Upper lobe of right lung (tissue), 1 donor: ENCODE measurements around the gene PCYT2. TPM values are rescaled to one million over a fixed set of nuclear protein-coding genes. Genes with fewer than 3 reads are reported as not detected.

Experiments
- ATAC-seq: fragments of 200-7000 bp; cut with Tn5 transposase; one replicate; pipeline ENCODE4 v1.9.1; 2020; ENCODE audit warnings: mild to moderate bottlenecking, moderate library complexity
- DNase-seq: peaks from one replicate; pipeline ENCODE4 v3.0.0-alpha.2; 2020
- H3K27ac ChIP-seq: fragments of 200-600 bp; one replicate; pipeline ENCODE4 v1.8.0; 2022
- H3K27me3 ChIP-seq: fragments of 200-600 bp; one replicate; pipeline ENCODE4 v1.8.0; 2022; ENCODE audit warnings: mild to moderate bottlenecking
- H3K36me3 ChIP-seq: fragments of 200-600 bp; one replicate; pipeline ENCODE4 v1.8.0; 2022
- H3K4me1 ChIP-seq: fragments of 200-600 bp; one replicate; pipeline ENCODE4 v1.8.0; 2022
- H3K4me3 ChIP-seq: fragments of 200-600 bp; one replicate; pipeline ENCODE4 v1.8.0; 2022; ENCODE audit warnings: mild to moderate bottlenecking
- H3K9me3 ChIP-seq: fragments of 200-600 bp; one replicate; pipeline ENCODE4 v1.8.0; 2022
- intact Hi-C: fragments of 100-400 bp; cut with DNase I; formaldehyde crosslinking; loops from one replicate; pipeline ENCODE4 v1.11.0; 2022
- total RNA-seq: library from RNA; stranded (reverse); fragmentation: NEBNext Ultra II Directional; extraction: Animal tissue kit (Norgen Biotek cat#: 25700); gene quantifications from one replicate; pipeline ENCODE4 v1.2.1, GENCODE V29; 2021
- TF ChIP-seq, protein P1 (sequence below): fragments of 200-600 bp; IDR thresholded peaks from one replicate; pipeline ENCODE4 v1.8.0; 2022; ENCODE audit warnings: antibody characterized with exemption
- donor health status: DM: no; HTN: yes; CAD: no; lungs with severe emphysema.

The PCYT2 gene
- total RNA-seq, 1 donor from 2014 or later, result 46.1 TPM

DNA sequence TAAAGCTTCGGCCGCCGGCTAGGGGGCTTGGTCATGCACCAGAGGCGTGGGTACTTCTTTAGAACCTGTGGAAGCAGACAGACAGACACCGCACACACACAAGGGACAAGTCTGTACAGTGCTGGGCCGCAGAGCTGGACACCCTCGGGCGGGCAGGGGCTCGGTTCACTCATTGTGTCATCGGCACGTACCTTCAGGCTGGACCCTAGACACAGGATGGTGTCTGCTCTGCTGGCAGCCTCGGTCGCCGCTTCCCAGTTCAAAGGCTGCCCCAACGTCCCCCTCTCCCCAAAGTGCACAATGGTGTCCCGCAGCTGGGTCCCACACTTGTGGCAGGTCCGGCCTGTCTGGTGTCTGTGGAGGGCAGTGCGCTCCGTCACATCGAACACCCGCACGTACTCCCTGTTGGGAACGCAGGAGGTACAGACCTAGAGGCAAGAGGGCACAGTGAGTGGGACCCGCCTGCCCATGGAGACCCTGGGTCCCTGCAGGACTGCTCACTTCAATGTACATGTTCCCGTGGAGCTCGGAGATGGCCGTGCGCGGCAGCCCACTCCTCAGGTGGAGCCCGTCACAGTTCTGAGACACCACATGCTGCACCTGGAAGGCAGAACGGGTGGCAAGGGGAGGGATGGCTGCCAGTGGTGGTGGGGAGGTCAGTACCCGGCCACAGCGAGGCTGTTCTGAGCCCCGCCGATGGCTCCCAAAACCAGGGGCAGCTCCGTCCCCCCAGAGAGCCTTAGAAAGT, 3.1 kb upstream of the PCYT2 start:
- H3K4me1 ChIP-seq, result peaks cover 29% of the 10 kb centered on the region
- H3K36me3 ChIP-seq, result peaks cover 37% of the 10 kb centered on the region
- no peak for DNase-seq
- intact Hi-C loops, result no loop called here
- H3K9me3 ChIP-seq, result no peaks in the 10 kb centered on the region
- ATAC-seq, result no peak
- H3K27ac ChIP-seq, result no peak overlapping the region
- H3K27me3 ChIP-seq, result no peaks in the 10 kb centered on the region
- H3K4me3 ChIP-seq, result no peak overlapping the region
- TF ChIP-seq, protein P1, sequence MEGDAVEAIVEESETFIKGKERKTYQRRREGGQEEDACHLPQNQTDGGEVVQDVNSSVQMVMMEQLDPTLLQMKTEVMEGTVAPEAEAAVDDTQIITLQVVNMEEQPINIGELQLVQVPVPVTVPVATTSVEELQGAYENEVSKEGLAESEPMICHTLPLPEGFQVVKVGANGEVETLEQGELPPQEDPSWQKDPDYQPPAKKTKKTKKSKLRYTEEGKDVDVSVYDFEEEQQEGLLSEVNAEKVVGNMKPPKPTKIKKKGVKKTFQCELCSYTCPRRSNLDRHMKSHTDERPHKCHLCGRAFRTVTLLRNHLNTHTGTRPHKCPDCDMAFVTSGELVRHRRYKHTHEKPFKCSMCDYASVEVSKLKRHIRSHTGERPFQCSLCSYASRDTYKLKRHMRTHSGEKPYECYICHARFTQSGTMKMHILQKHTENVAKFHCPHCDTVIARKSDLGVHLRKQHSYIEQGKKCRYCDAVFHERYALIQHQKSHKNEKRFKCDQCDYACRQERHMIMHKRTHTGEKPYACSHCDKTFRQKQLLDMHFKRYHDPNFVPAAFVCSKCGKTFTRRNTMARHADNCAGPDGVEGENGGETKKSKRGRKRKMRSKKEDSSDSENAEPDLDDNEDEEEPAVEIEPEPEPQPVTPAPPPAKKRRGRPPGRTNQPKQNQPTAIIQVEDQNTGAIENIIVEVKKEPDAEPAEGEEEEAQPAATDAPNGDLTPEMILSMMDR, result no peak

DNA sequence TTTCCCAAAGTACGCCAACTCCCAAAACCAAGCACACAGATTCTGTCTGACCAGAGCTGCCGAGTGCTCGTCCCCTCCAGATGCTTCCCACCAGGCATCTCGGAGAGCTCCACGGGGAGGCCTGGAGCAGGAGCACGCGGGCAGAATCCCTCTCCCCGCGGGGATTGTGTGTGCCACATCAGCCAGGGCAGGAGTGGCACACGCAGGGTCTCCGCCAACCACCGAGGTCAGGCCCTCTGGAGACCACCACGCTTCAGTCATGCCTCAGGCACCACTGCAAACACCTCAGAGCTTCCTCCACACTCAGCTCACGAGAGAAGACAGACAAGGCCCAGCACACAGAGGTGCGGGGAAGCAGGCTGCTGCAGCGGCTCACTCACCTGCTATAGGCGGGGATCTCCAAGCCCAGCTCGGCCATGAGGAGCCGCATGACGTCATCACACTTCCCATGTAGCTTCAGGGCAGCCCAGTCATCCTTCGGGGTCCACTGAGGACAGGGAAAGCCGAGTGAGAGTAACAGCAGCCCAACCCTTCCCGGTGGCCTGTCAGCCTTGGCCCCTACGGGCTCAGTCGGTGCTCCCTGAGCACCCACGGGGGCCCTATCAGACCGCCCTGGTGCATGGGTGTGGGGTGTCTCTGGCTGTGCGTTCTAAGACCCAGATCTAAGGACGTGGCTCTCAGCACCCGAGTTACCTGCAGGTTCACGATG, 2.3 kb upstream of the PCYT2 start:
- no peak overlapping the region for H3K27ac ChIP-seq
- no peaks in the 10 kb centered on the region for H3K27me3 ChIP-seq
- ATAC-seq, result no peak
- DNase-seq, result no peak
- H3K4me1 ChIP-seq, result peaks cover 28% of the 10 kb centered on the region
- no peak overlapping the region for H3K4me3 ChIP-seq
- H3K9me3 ChIP-seq, result no peaks in the 10 kb centered on the region
- TF ChIP-seq, protein P1, result no peak
- H3K36me3 ChIP-seq, result peaks cover 37% of the 10 kb centered on the region
- intact Hi-C loops, result no loop called here

DNA sequence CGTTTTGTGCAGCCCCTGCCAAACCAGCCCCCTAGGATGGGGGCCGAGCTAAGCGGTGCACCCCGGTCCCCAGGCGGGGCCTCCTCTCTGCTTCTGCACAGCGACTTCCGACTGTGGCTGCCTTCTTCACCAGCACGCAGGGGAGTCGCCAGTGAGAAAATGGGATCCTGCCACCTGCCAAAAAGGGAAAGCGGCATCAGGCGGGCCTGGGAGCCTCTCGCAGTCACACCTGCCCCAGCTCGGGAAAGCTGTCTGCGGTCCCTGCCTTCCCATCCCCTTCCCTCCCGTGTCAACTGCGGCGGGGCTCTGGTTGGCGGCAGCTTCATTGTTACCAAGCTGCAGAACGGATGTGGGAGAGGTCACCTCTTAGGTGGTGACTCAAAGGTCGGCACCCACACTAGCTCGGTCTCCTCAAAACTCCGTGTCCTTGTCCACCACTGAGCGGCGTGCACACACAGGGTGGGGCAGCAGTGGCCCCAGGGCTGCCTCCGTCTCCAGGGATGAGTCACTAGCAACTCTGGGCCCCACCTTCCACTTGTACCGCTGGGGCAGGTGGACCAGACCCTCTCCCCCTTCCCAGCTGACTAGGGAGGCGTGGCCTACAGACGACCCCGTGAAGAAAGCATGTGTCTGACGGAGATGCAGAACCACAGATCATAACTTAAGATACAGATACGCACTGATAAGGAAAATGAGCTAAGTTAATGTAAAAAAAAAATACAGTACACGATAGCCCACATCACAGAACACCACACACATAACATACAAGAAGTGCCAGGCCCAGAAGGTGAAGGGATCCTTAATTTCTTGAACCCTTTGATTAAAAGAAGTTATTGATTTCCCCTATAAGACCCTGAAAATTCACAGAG, 1.5 kb upstream of the PCYT2 start:
- intact Hi-C loops, result no loop called here
- H3K9me3 ChIP-seq, result no peaks in the 10 kb centered on the region
- H3K27me3 ChIP-seq, result no peaks in the 10 kb centered on the region
- H3K27ac ChIP-seq, result no peak overlapping the region
- ATAC-seq (no peak), DNase-seq (no peak)
- TF ChIP-seq, protein P1, result no peak
- H3K36me3 ChIP-seq, result peaks cover 37% of the 10 kb centered on the region
- peaks cover 23% of the 10 kb centered on the region for H3K4me1 ChIP-seq
- H3K4me3 ChIP-seq, result no peak overlapping the region

DNA sequence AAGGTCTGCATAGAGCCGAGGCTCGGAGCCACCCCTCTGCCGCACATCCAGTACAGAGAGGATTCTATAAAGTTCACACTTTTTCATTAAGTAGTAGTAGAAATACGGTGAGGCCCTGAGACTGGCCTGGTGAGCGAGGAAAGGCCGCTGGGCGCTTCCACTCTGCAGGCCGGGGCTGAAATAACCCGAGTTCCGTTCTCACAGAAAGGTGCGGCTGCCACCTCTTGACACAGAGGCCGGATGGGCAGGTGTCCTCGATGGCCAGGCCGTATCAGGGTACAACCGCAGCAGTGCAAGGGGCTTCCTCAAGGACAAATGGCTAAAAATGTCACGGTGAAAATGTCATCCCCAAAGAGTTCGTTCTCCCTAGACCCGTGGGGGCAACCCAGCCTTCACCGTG, 770 bp upstream of the PCYT2 start:
- Histone ChIP-seq H3K36me3 (peaks cover 37% of the 10 kb centered on the region), H3K27ac (peak overlapping the region; percentile 55), H3K27me3 (no peaks in the 10 kb centered on the region), H3K4me1 (peaks cover 19% of the 10 kb centered on the region), H3K4me3 (peak overlapping the region; percentile 16), H3K9me3 (no peaks in the 10 kb centered on the region)
- no peak for ATAC-seq
- TF ChIP-seq, protein P1, result no peak
- DNase-seq, result no peak
- intact Hi-C loops, result no loop called here

DNA sequence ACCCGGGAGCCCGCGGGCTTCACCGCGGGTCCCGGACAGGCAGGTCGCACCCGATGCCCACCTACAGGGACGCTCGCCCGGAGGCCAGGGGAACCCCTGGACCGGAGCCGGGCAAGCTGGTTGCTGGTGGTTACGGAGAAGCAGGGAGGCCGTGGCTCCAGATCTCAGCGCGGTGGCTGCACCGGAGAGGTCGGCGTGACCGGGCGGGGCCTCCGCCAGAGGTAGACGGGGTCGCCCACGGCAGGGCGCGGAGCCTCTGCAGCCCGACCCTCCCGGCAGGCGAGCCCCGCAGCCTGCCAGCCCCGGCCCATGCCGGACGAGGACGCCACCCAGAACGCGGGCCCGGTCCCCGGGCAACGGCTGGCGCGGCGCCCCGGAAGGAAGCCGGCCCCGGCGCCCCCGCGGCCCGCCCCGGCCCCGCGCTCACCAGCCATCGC, 341 bp downstream of the PCYT2 start:
- no peaks in the 10 kb centered on the region for H3K27me3 ChIP-seq
- peaks cover 45% of the 10 kb centered on the region for H3K36me3 ChIP-seq

More for the DNA sequence above, 341 bp downstream of the PCYT2 start:
- DNase-seq (peak; percentile 76), ATAC-seq (no peak)
- Histone ChIP-seq H3K4me1 (peaks cover 13% of the 10 kb centered on the region), H3K4me3 (peak overlapping the region; percentile 85), H3K27ac (peak overlapping the region; percentile 60), H3K9me3 (no peaks in the 10 kb centered on the region)
- TF ChIP-seq, protein P1, result no peak
- intact Hi-C loops, result no loop called here
